Lower leg skin (tissue), 4 donors: Measurements from ENCODE around the gene OR51Q1. TPM values are rescaled to one million over a fixed set of nuclear protein-coding genes. Genes with fewer than 3 reads are reported as not detected.

Source experiments
- DNase-seq, 2 donors: peaks; one replicate each; pipeline ENCODE4 v3.0.0-alpha.2; 2019; ENCODE audit warnings: low spot score in 2 of 2
- H3K4me3 ChIP-seq: fragments of 200-600 bp; sonication (generic); 2 replicates; pipeline ENCODE4 v1.5.1; 2017; ENCODE audit warnings: mild to moderate bottlenecking, low read depth; ENCODE audit not compliant: poor library complexity, severe bottlenecking
- CTCF ChIP-seq, 3 donors: fragments of 450-650 bp; IDR thresholded peaks; one replicate each; pipeline ENCODE4 v1.5.1; 2016; ENCODE audit warnings: antibody characterized with exemption in 3 of 3, mild to moderate bottlenecking in 3 of 3, moderate library complexity in 2 of 3
- POLR2A ChIP-seq, 2 donors: fragments of 450-650 bp; IDR thresholded peaks; one replicate each; pipeline ENCODE4 v1.6.1; 2016 to 2017; ENCODE audit warnings: antibody characterized with exemption in 2 of 2, mild to moderate bottlenecking in 1 of 2, moderate library complexity in 1 of 2
- WGBS, 2 donors: methylation state at CpG; one replicate each; pipeline ENCODE4 v1.1.5; 2018; 5-methylcytosine and 5-hydroxymethylcytosine counted together
- intact Hi-C: fragments of 100-400 bp; cut with DNase I; formaldehyde crosslinking; loops from one replicate; pipeline ENCODE4 v1.15.0; 2023; ENCODE audit warnings: low total_unique reads
- total RNA-seq, 4 donors: library from RNA; depleted of rRNA; stranded (reverse); fragments of >200 nt; gene quantifications; one replicate each; pipeline ENCODE4 v1.1.0, GENCODE V29; 2016

Gene OR51Q1
- total RNA-seq = not detected

- TF ChIP-seq CTCF (IDR thresholded peaks at IDR 0.05) (no peak), POLR2A (IDR thresholded peaks at IDR 0.05) (no peak)
- DNase-seq = no peak
These were observed at the start of gene OR51Q1 for GRCh38 chr11:5421811-5422210. TSS of gene OR51Q1 (plus strand) at chr11:5422111. CDS start at chr11:5422201, 90 bp downstream.

GRCh38 chr11:5380740-5381342 is 41.1 kb upstream of the OR51Q1 start:
- 65 to 72% methylated on average over 4 of the region's 4 CpGs for WGBS, 2 donors
- no peak for TF ChIP-seq POLR2A (IDR thresholded peaks at IDR 0.05)
- no peak for TF ChIP-seq CTCF (IDR thresholded peaks at IDR 0.05)
- no peak overlapping the region for H3K4me3 ChIP-seq
- no peak for DNase-seq
- intact Hi-C loops = no loop called here

More at GRCh38 chr11:5421811-5422210, at the start of gene OR51Q1:
- intact Hi-C loops = no loop called here
- no peak within 1 kb of the TSS for H3K4me3 ChIP-seq
- WGBS, 2 donors = 81 to 91% methylated on average over 1 of the region's 1 CpG

- H3K4me3 ChIP-seq = no peak within 1 kb of the TSS
- no peak for DNase-seq
- intact Hi-C loops = no loop called here
- TF ChIP-seq CTCF (IDR thresholded peaks at IDR 0.05) (no peak), POLR2A (IDR thresholded peaks at IDR 0.05) (no peak)
- WGBS, 2 donors = 44 to 67% methylated on average over 1 of the region's 1 CpG
These were observed 38.3 kb upstream of the OR51Q1 start, which contains the start of gene OR51M1 for GRCh38 chr11:5383576-5383975. TSS of gene OR51M1 (plus strand) at chr11:5383812. CDS start at chr11:5389399, 5,587 bp downstream.

- 62 to 64% methylated on average over 2 of the region's 2 CpGs for WGBS, 2 donors
- intact Hi-C loops = no loop called here
- H3K4me3 ChIP-seq = no peak overlapping the region
- TF ChIP-seq POLR2A (IDR thresholded peaks at IDR 0.05) = no peak
- DNase-seq = no peak
These were observed 37.6 kb upstream of the OR51Q1 start for GRCh38 chr11:5384335-5384734.

- H3K4me3 ChIP-seq = no peak overlapping the region
- TF ChIP-seq POLR2A (IDR thresholded peaks at IDR 0.05) = no peak
- no peak for TF ChIP-seq CTCF (IDR thresholded peaks at IDR 0.05)
- intact Hi-C loops = no loop called here
- WGBS, 2 donors = 74 to 83% methylated on average over 2 of the region's 2 CpGs
- DNase-seq = no peak
These were observed 31.7 kb upstream of the OR51Q1 start for GRCh38 chr11:5390210-5390609.

GRCh38 chr11:5394091-5394490 is 27.8 kb upstream of the OR51Q1 start:
- intact Hi-C loops = no loop called here
- H3K4me3 ChIP-seq = no peak overlapping the region
- DNase-seq = no peak
- TF ChIP-seq POLR2A (IDR thresholded peaks at IDR 0.05) = no peak
- TF ChIP-seq CTCF (IDR thresholded peaks at IDR 0.05) = no peak
